DND-41 (cell line): ENCODE results near the gene NUP160.
"Not testable (repeated sequence)": the region's sequence is repeated elsewhere in the genome, so short reads cannot be mapped to it uniquely, and the experiment has no call there.

Source experiments
- EZH2 ChIP-seq: IDR thresholded peaks from 3 replicates; pipeline ENCODE4 v1.6.1; 2012; ENCODE audit warnings: borderline replicate concordance, low read depth, mild to moderate bottlenecking, moderate library complexity, low read length, inconsistent platforms; ENCODE audit not compliant: severe bottlenecking
- TF ChIP-seq, protein P1 (sequence below): IDR thresholded peaks from 2 replicates; pipeline ENCODE4 v1.5.1; 2012; ENCODE audit warnings: borderline replicate concordance, low read length, moderate library complexity, mild to moderate bottlenecking; ENCODE audit not compliant: poor library complexity, severe bottlenecking; ENCODE audit errors: extremely low read depth

DNA sequence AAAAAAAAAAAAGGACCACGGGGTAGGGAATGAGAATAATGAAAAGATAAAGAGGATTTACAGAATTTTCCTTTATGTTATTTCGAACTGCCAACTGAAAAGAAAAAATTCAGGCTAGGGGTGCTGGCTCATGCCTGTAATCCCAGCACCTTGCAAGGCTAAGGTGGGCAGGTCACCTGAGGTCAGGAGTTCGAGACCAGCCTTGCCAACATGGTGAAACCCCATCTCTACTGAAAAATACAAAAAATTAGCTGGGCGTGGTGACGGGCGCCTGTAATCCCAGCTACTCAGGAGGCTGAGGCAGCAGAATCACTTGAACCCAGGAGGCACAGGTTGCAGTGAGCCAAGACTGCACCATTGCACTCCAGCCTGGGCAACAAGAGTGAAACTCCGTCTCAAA, 105.7 kb downstream of the NUP160 start:
- TF ChIP-seq, protein P1, sequence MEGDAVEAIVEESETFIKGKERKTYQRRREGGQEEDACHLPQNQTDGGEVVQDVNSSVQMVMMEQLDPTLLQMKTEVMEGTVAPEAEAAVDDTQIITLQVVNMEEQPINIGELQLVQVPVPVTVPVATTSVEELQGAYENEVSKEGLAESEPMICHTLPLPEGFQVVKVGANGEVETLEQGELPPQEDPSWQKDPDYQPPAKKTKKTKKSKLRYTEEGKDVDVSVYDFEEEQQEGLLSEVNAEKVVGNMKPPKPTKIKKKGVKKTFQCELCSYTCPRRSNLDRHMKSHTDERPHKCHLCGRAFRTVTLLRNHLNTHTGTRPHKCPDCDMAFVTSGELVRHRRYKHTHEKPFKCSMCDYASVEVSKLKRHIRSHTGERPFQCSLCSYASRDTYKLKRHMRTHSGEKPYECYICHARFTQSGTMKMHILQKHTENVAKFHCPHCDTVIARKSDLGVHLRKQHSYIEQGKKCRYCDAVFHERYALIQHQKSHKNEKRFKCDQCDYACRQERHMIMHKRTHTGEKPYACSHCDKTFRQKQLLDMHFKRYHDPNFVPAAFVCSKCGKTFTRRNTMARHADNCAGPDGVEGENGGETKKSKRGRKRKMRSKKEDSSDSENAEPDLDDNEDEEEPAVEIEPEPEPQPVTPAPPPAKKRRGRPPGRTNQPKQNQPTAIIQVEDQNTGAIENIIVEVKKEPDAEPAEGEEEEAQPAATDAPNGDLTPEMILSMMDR, result not testable (repeated sequence)
- TF ChIP-seq EZH2, result not testable (repeated sequence)
